SK-N-SH treated with all-trans-retinoic acid at 6 μM for 48 hours (cell line): ENCODE data around the gene RFK.

Experiments
- CSDC2 ChIP-seq: fragments of 250-450 bp; sonication (Bioruptor Pico); IDR thresholded peaks from 2 replicates; pipeline ENCODE4 v1.5.0; 2020; ENCODE audit warnings: mild to moderate bottlenecking, moderate library complexity
- GLIS3 ChIP-seq: fragments of 250-450 bp; sonication (Bioruptor Pico); IDR thresholded peaks from 2 replicates; pipeline ENCODE4 v1.5.0; 2020; ENCODE audit warnings: mild to moderate bottlenecking, moderate library complexity
- PATZ1 ChIP-seq: fragments of 250-450 bp; sonication (Bioruptor Pico); IDR thresholded peaks from 2 replicates; pipeline ENCODE4 v1.8.0; 2020; ENCODE audit warnings: mild to moderate bottlenecking, moderate library complexity, borderline replicate concordance
- POU6F1 ChIP-seq: fragments of 250-450 bp; sonication (Bioruptor Pico); IDR thresholded peaks from 2 replicates; pipeline ENCODE4 v1.8.0; 2021; ENCODE audit warnings: low read depth, mild to moderate bottlenecking, moderate library complexity, borderline replicate concordance
- RARB ChIP-seq: fragments of 250-450 bp; sonication (Bioruptor Pico); IDR thresholded peaks from 2 replicates; pipeline ENCODE4 v1.8.0; 2021; ENCODE audit warnings: mild to moderate bottlenecking, moderate library complexity
- TOX ChIP-seq: fragments of 250-450 bp; sonication (Bioruptor Pico); IDR thresholded peaks from 2 replicates; pipeline ENCODE4 v1.8.0; 2021; ENCODE audit warnings: mild to moderate bottlenecking, moderate library complexity, borderline replicate concordance
- ZFP30 ChIP-seq: fragments of 450-650 bp; formaldehyde crosslinking; IDR thresholded peaks from 2 replicates; pipeline ENCODE4 v1.5.0; 2022; ENCODE audit warnings: mild to moderate bottlenecking, moderate library complexity

GRCh38 chr9:76365028-76365427 is 29.2 kb downstream of the RFK start:
- no peak for TF ChIP-seq GLIS3 (CRISPR knock-in tag)
- TF ChIP-seq PATZ1 (CRISPR knock-in tag) = no peak
- no peak for TF ChIP-seq RARB
- TF ChIP-seq POU6F1 = no peak
- TF ChIP-seq CSDC2 (CRISPR knock-in tag) = no peak
- TF ChIP-seq ZFP30 = no peak
- TF ChIP-seq TOX (CRISPR knock-in tag) = no peak
